ENCODE results near the gene TSPAN14. TPM values are rescaled to one million over a fixed set of nuclear protein-coding genes. Genes with fewer than 3 reads are reported as not detected.

TSPAN14 gene
- total and polyA plus RNA-seq, 2 of the 13 experiments (the other 11 are each of a cell fraction or from before 2014, with no cell fraction given): 24.1 to 80.6 TPM

- no peak for TF ChIP-seq THRA (CRISPR knock-in tag; IDR thresholded peaks at IDR 0.05; ENCODE audit: borderline replicate concordance)
- TF ChIP-seq ZSCAN21 (CRISPR knock-in tag; IDR thresholded peaks at IDR 0.05; ENCODE audit: borderline replicate concordance): no peak
- no peak for TF ChIP-seq ZNF276 (CRISPR knock-in tag; IDR thresholded peaks at IDR 0.05; ENCODE audit: low read depth)
- no peak for TF ChIP-seq HNF1B (CRISPR knock-in tag; IDR thresholded peaks at IDR 0.05)
- TF ChIP-seq ZNF691 (CRISPR knock-in tag; IDR thresholded peaks at IDR 0.05; ENCODE audit: borderline replicate concordance, low read depth): no peak; the same call in 1 of the 2 replicates
- TF ChIP-seq BRD4 (CRISPR knock-in tag; IDR thresholded peaks at IDR 0.05): no peak
- TF ChIP-seq PHF8 (CRISPR knock-in tag; IDR thresholded peaks at IDR 0.05): peak; percentile 46
- no peak for TF ChIP-seq RORA (CRISPR knock-in tag; IDR thresholded peaks at IDR 0.05)
- TF ChIP-seq ZNF615 (CRISPR knock-in tag; IDR thresholded peaks at IDR 0.05; ENCODE audit: borderline replicate concordance): no peak
- no peak for TF ChIP-seq MYNN (CRISPR knock-in tag; IDR thresholded peaks at IDR 0.05; ENCODE audit: low read depth)
- no peak for TF ChIP-seq NCOA5 (CRISPR knock-in tag; IDR thresholded peaks at IDR 0.05)
- TF ChIP-seq ATF2 (CRISPR knock-in tag; IDR thresholded peaks at IDR 0.05): no peak
- TF ChIP-seq KLF16 (CRISPR knock-in tag; IDR thresholded peaks at IDR 0.05): no peak
- no peak for TF ChIP-seq ATF4 (CRISPR knock-in tag; IDR thresholded peaks at IDR 0.05)
- no peak for TF ChIP-seq RFX5 (IDR thresholded peaks at IDR 0.05; ENCODE audit: low read depth, low read length)
- no peak for TF ChIP-seq ZNF570 (CRISPR knock-in tag; IDR thresholded peaks at IDR 0.05; ENCODE audit: borderline replicate concordance)
- TF ChIP-seq ZNF414 (CRISPR knock-in tag; IDR thresholded peaks at IDR 0.05): no peak
- TF ChIP-seq GZF1 (CRISPR knock-in tag; IDR thresholded peaks at IDR 0.05): no peak
- TF ChIP-seq NFE2L1 (CRISPR knock-in tag; IDR thresholded peaks at IDR 0.05; ENCODE audit: borderline replicate concordance): no peak
Measured at GRCh38 chr10:80454513-80455460, 677 bp downstream of the TSPAN14 start (continued).
